Upper lobe of right lung (tissue), 1 donor: Measurements from ENCODE around the gene SRP9. TPM values are rescaled to one million over a fixed set of nuclear protein-coding genes. Genes with fewer than 3 reads are reported as not detected.
A peak's percentile ranks its signal among the peaks of the same experiment; 100 is the strongest.
"Not testable (repeated sequence)": the region's sequence is repeated elsewhere in the genome, so short reads cannot be mapped to it uniquely, and the experiment has no call there.

Source experiments
- ATAC-seq: fragments of 200-7000 bp; cut with Tn5 transposase; one replicate; pipeline ENCODE4 v1.9.1; 2020; ENCODE audit warnings: mild to moderate bottlenecking, moderate library complexity
- DNase-seq: peaks from one replicate; pipeline ENCODE4 v3.0.0-alpha.2; 2020
- H3K27ac ChIP-seq: fragments of 200-600 bp; one replicate; pipeline ENCODE4 v1.8.0; 2022
- H3K27me3 ChIP-seq: fragments of 200-600 bp; one replicate; pipeline ENCODE4 v1.8.0; 2022; ENCODE audit warnings: mild to moderate bottlenecking
- H3K36me3 ChIP-seq: fragments of 200-600 bp; one replicate; pipeline ENCODE4 v1.8.0; 2022
- H3K4me1 ChIP-seq: fragments of 200-600 bp; one replicate; pipeline ENCODE4 v1.8.0; 2022
- H3K4me3 ChIP-seq: fragments of 200-600 bp; one replicate; pipeline ENCODE4 v1.8.0; 2022; ENCODE audit warnings: mild to moderate bottlenecking
- H3K9me3 ChIP-seq: fragments of 200-600 bp; one replicate; pipeline ENCODE4 v1.8.0; 2022
- CTCF ChIP-seq: fragments of 200-600 bp; IDR thresholded peaks from one replicate; pipeline ENCODE4 v1.8.0; 2022; ENCODE audit warnings: antibody characterized with exemption
- intact Hi-C: fragments of 100-400 bp; cut with DNase I; formaldehyde crosslinking; loops from one replicate; pipeline ENCODE4 v1.11.0; 2022
- total RNA-seq: library from RNA; stranded (reverse); fragmentation: NEBNext Ultra II Directional; extraction: Animal tissue kit (Norgen Biotek cat#: 25700); gene quantifications from one replicate; pipeline ENCODE4 v1.2.1, GENCODE V29; 2021
- donor health status: DM: no; HTN: yes; CAD: no; lungs with severe emphysema.

The SRP9 gene
- total RNA-seq, 1 donor from 2014 or later = 157 TPM

GRCh38 chr1:225812488-225813213 lies 35.0 kb downstream of the SRP9 start:
- Histone ChIP-seq H3K4me3 (no peak overlapping the region), H3K36me3 (no peaks in the 10 kb centered on the region), H3K4me1 (peaks cover 69% of the 10 kb centered on the region), H3K27me3 (no peaks in the 10 kb centered on the region), H3K9me3 (no peaks in the 10 kb centered on the region), H3K27ac (peak overlapping the region; percentile 89)
- no peak for TF ChIP-seq CTCF
- intact Hi-C loops = no loop called here
- DNase-seq (no peak), ATAC-seq (no peak)

- intact Hi-C loops = no loop called here
- H3K4me3 ChIP-seq = peak overlapping the region; percentile 16
Measured at GRCh38 chr1:225813214-225813964, 35.8 kb downstream of the SRP9 start.

GRCh38 chr1:225814381-225814780 lies 36.8 kb downstream of the SRP9 start:
- no peak overlapping the region for H3K4me3 ChIP-seq
- no peaks in the 10 kb centered on the region for H3K36me3 ChIP-seq
- DNase-seq = no peak
- peak overlapping the region; percentile 89 for H3K27ac ChIP-seq
- ATAC-seq = no peak
- intact Hi-C loops = no loop called here
- no peaks in the 10 kb centered on the region for H3K27me3 ChIP-seq
- TF ChIP-seq CTCF = no peak
- H3K9me3 ChIP-seq = no peaks in the 10 kb centered on the region
- peaks cover 78% of the 10 kb centered on the region for H3K4me1 ChIP-seq

More at GRCh38 chr1:225813214-225813964, 35.8 kb downstream of the SRP9 start:
- no peak for TF ChIP-seq CTCF
- ATAC-seq (peak; percentile 71), DNase-seq (peak; percentile 86)
- H3K4me1 ChIP-seq = peaks cover 77% of the 10 kb centered on the region
- peak overlapping the region; percentile 89 for H3K27ac ChIP-seq
- H3K9me3 ChIP-seq = no peaks in the 10 kb centered on the region
- no peaks in the 10 kb centered on the region for H3K36me3 ChIP-seq
- H3K27me3 ChIP-seq = no peaks in the 10 kb centered on the region

- H3K27ac ChIP-seq = peak overlapping the region; percentile 89
Measured at GRCh38 chr1:225815090-225815489, 37.5 kb downstream of the SRP9 start.

GRCh38 chr1:225815526-225816178 lies 38.0 kb downstream of the SRP9 start:
- no peaks in the 10 kb centered on the region for H3K27me3 ChIP-seq
- no peak for TF ChIP-seq CTCF
- no peaks in the 10 kb centered on the region for H3K9me3 ChIP-seq
- no peak for DNase-seq
- ATAC-seq = no peak
- intact Hi-C loops = no loop called here
- H3K4me3 ChIP-seq = no peak overlapping the region
- peaks cover 86% of the 10 kb centered on the region for H3K4me1 ChIP-seq
- peak overlapping the region; percentile 89 for H3K27ac ChIP-seq
- H3K36me3 ChIP-seq = no peaks in the 10 kb centered on the region

More at GRCh38 chr1:225815090-225815489, 37.5 kb downstream of the SRP9 start:
- H3K4me3 ChIP-seq, H3K27me3 ChIP-seq, intact Hi-C loops, H3K9me3 ChIP-seq, H3K36me3 ChIP-seq, DNase-seq, ATAC-seq: not testable (repeated sequence)
- peaks cover 80% of the 10 kb centered on the region for H3K4me1 ChIP-seq
